SK-N-SH (cell line): ENCODE results near the gene SNCA.

ENCODE experiments used
- ELF1 ChIP-seq: IDR thresholded peaks from 2 replicates; pipeline ENCODE4 v1.4.0; 2012
- EP300 ChIP-seq, 2 experiments: IDR thresholded peaks; 2 replicates each; pipeline versions ENCODE4 v1.4.0 to v1.6.1; 2012; ENCODE audit warnings: borderline replicate concordance in 1 of 2, low read depth in 1 of 2, low read length in 1 of 2
- EZH2phosphoT487 ChIP-seq: fragments of 200-600 bp; sonication (generic); IDR thresholded peaks from 2 replicates; pipeline ENCODE4 v1.6.1; 2017; ENCODE audit warnings: low read depth, mixed run types, mild to moderate bottlenecking, antibody characterized with exemption, moderate library complexity, borderline replicate concordance
- FOXM1 ChIP-seq: IDR thresholded peaks from 2 replicates; pipeline ENCODE4 v1.4.0; 2012; ENCODE audit warnings: low read depth, mild to moderate bottlenecking
- NFIC ChIP-seq: IDR thresholded peaks from 2 replicates; pipeline ENCODE4 v1.4.0; 2012; ENCODE audit warnings: borderline replicate concordance
- RAD21 ChIP-seq: IDR thresholded peaks from 2 replicates; pipeline ENCODE4 v1.6.1; 2012; ENCODE audit warnings: mild to moderate bottlenecking, low read length
- SMC3 ChIP-seq: IDR thresholded peaks from 2 replicates; pipeline ENCODE4 v1.6.1; 2012; ENCODE audit warnings: low read depth, low read length, improper control_type of control experiment
- ZBTB33 ChIP-seq: IDR thresholded peaks from 2 replicates; pipeline ENCODE4 v1.4.0; 2012; ENCODE audit warnings: low read depth, borderline replicate concordance
- TF ChIP-seq, protein P1 (sequence below): fragments of 200-600 bp; sonication (generic); IDR thresholded peaks from 2 replicates; pipeline ENCODE4 v1.6.1; 2017; ENCODE audit warnings: antibody characterized with exemption, mild to moderate bottlenecking, moderate library complexity
- TF ChIP-seq, protein P2 (sequence below): IDR thresholded peaks from 2 replicates; pipeline ENCODE4 v1.4.0; 2012; ENCODE audit warnings: low read depth

GRCh38 chr4:89876548-89876947 is 39.6 kb upstream of the SNCA start:
- TF ChIP-seq RAD21 (no peak), FOXM1 (no peak), ELF1 (no peak), EP300 (IDR thresholded peaks at IDR 0.05; ENCODE audit: borderline replicate concordance in 1 of 2, low read depth in 1 of 2, low read length in 1 of 2) (no peak), ZBTB33 (no peak), EZH2phosphoT487 (no peak), NFIC (no peak), SMC3 (no peak)
- TF ChIP-seq, protein P1, sequence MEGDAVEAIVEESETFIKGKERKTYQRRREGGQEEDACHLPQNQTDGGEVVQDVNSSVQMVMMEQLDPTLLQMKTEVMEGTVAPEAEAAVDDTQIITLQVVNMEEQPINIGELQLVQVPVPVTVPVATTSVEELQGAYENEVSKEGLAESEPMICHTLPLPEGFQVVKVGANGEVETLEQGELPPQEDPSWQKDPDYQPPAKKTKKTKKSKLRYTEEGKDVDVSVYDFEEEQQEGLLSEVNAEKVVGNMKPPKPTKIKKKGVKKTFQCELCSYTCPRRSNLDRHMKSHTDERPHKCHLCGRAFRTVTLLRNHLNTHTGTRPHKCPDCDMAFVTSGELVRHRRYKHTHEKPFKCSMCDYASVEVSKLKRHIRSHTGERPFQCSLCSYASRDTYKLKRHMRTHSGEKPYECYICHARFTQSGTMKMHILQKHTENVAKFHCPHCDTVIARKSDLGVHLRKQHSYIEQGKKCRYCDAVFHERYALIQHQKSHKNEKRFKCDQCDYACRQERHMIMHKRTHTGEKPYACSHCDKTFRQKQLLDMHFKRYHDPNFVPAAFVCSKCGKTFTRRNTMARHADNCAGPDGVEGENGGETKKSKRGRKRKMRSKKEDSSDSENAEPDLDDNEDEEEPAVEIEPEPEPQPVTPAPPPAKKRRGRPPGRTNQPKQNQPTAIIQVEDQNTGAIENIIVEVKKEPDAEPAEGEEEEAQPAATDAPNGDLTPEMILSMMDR = no peak
- TF ChIP-seq, protein P2, sequence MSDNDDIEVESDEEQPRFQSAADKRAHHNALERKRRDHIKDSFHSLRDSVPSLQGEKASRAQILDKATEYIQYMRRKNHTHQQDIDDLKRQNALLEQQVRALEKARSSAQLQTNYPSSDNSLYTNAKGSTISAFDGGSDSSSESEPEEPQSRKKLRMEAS = no peak
